ENCODE data around the gene TM9SF3.

GRCh38 chr10:96470116-96470743 lies 116.6 kb downstream of the TM9SF3 start:
- TF ChIP-seq, protein P1, sequence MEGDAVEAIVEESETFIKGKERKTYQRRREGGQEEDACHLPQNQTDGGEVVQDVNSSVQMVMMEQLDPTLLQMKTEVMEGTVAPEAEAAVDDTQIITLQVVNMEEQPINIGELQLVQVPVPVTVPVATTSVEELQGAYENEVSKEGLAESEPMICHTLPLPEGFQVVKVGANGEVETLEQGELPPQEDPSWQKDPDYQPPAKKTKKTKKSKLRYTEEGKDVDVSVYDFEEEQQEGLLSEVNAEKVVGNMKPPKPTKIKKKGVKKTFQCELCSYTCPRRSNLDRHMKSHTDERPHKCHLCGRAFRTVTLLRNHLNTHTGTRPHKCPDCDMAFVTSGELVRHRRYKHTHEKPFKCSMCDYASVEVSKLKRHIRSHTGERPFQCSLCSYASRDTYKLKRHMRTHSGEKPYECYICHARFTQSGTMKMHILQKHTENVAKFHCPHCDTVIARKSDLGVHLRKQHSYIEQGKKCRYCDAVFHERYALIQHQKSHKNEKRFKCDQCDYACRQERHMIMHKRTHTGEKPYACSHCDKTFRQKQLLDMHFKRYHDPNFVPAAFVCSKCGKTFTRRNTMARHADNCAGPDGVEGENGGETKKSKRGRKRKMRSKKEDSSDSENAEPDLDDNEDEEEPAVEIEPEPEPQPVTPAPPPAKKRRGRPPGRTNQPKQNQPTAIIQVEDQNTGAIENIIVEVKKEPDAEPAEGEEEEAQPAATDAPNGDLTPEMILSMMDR (IDR thresholded peaks at IDR 0.05; ENCODE audit: low read length): peak; percentile 48
- no peak for TF ChIP-seq EZH2 (IDR thresholded peaks at IDR 0.05; ENCODE audit: borderline replicate concordance, low read length)
